BLaER1 (cell line): ENCODE results near the gene HECW1.

Experiments used
- H3K27ac ChIP-seq: shearing (Covaris generic); formaldehyde crosslinking; 2 replicates; pipeline ENCODE4 v1.8.1; 2022
- H3K27me3 ChIP-seq: shearing (Covaris generic); formaldehyde crosslinking; 2 replicates; pipeline ENCODE4 v1.8.1; 2022
- H3K36me3 ChIP-seq: shearing (Covaris generic); formaldehyde crosslinking; 2 replicates; pipeline ENCODE4 v1.8.1; 2022
- H3K4me1 ChIP-seq: shearing (Covaris generic); formaldehyde crosslinking; 2 replicates; pipeline ENCODE4 v1.8.1; 2022
- H3K4me2 ChIP-seq: shearing (Covaris generic); formaldehyde crosslinking; 2 replicates; pipeline ENCODE4 v1.8.1; 2022
- H3K4me3 ChIP-seq: shearing (Covaris generic); formaldehyde crosslinking; 2 replicates; pipeline ENCODE4 v1.8.1; 2022
- H3K9ac ChIP-seq: shearing (Covaris generic); formaldehyde crosslinking; 2 replicates; pipeline ENCODE4 v1.8.1; 2022
- H3K9me3 ChIP-seq: shearing (Covaris generic); formaldehyde crosslinking; 2 replicates; pipeline ENCODE4 v1.8.1; 2022
- H4K20me1 ChIP-seq: shearing (Covaris generic); formaldehyde crosslinking; 2 replicates; pipeline ENCODE4 v1.8.1; 2022
- Cebpa-rat ChIP-seq: shearing (Covaris generic); IDR thresholded peaks from 2 replicates; pipeline ENCODE4 v1.8.1; 2022

The HECW1 gene

DNA sequence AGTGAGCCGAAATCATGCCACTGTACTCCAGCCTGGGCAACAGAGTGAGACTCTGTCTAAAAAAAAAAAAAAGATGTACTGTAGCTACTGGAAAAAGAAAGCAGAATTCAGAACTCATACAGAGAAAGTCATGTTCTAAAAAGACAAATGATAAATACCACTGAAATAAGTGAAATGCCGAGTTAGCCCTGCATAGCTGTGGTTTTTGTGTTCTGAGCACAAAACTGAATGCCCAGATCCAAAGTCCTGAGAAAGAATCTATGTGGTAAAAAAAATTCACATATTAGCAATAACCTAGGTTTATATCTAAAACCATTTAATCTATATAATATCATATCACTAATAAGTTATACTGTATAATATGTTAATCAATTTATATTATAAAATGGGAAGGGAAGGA, 29.3 kb upstream of the HECW1 start:
- H3K4me2 ChIP-seq = no peak overlapping the region
- no peak overlapping the region for H3K9ac ChIP-seq
- peaks cover 6% of the 10 kb centered on the region; the same call in 1 of the 2 replicates for H3K9me3 ChIP-seq
- no peak overlapping the region for H3K27ac ChIP-seq
- H3K4me3 ChIP-seq = no peak overlapping the region
- no peaks in the 10 kb centered on the region for H3K4me1 ChIP-seq
- no peaks in the 10 kb centered on the region for H3K36me3 ChIP-seq
- no peak for TF ChIP-seq Cebpa-rat
- H4K20me1 ChIP-seq = no peaks in the 10 kb centered on the region
- H3K27me3 ChIP-seq = no peaks in the 10 kb centered on the region

DNA sequence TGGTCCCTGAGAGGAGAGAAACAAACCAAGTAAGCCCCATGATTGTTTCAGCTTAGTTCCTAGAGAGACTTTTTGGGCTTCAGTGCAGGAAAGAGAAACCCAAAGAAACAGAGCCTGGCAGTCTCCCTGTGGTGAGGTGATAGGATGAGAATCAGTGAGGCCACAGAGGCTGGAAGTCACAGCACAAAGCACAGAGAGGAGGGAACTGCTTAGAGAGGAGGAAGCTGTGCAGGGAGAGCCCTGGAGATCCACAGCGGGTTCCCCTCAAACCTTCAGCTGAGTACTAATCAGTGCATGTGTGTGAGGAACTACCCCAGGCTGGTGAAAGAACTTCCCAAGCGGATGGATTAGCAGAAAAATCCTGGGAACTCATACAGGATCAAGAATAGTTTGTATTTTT, 27.4 kb upstream of the HECW1 start:
- Histone ChIP-seq H3K36me3 (no peaks in the 10 kb centered on the region), H3K4me2 (no peak overlapping the region), H3K9ac (no peak overlapping the region), H4K20me1 (no peaks in the 10 kb centered on the region), H3K27me3 (no peaks in the 10 kb centered on the region), H3K27ac (no peak overlapping the region), H3K9me3 (no peaks in the 10 kb centered on the region), H3K4me3 (no peak overlapping the region), H3K4me1 (no peaks in the 10 kb centered on the region)
- TF ChIP-seq Cebpa-rat = no peak

DNA sequence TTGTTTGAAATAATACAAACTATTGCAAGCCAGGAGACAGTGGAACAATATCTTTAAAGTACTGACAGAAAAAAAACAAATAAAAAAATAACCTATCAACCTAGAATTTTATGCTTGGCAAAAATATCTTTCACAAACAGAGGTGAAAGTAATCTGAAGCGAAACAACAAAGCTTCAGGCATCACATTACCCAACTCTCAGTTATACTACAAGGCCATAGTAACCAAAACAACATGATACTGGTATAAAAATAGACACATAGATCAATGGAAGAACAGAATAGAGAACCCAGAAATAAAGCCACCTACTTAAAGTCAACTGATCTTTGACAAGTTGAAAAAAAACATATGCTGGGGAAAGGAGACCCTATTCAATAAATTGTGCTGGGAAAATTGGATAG, 26.5 kb upstream of the HECW1 start:
- H3K9me3 ChIP-seq = no peaks in the 10 kb centered on the region
- no peak for TF ChIP-seq Cebpa-rat
- H3K4me3 ChIP-seq = no peak overlapping the region
- H3K27ac ChIP-seq = no peak overlapping the region
- H3K9ac ChIP-seq = no peak overlapping the region
- H3K4me1 ChIP-seq = no peaks in the 10 kb centered on the region
- H3K36me3 ChIP-seq = no peaks in the 10 kb centered on the region
- H4K20me1 ChIP-seq = no peaks in the 10 kb centered on the region
- H3K4me2 ChIP-seq = no peak overlapping the region
- no peaks in the 10 kb centered on the region for H3K27me3 ChIP-seq

DNA sequence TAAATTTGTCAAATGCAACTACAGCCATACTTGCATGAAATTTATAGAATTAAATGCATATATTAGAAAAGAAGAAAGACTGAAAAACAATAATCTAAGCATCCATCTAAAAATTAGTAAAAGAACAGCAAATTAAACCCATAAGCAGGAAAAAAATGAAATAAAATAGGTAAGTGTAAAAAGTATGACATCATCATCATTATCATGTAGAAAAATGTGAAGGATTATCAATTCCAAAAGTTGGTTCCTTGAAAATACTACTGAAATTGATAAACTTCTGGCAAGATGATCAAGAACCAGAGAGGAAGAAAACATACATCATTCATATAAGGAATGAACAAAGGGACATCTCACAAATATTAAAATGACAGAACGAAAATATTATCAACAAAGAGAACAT, 19.6 kb upstream of the HECW1 start:
- Histone ChIP-seq H3K4me2 (no peak overlapping the region), H3K9ac (no peak overlapping the region), H3K36me3 (no peaks in the 10 kb centered on the region), H4K20me1 (no peaks in the 10 kb centered on the region), H3K9me3 (peaks cover 28% of the 10 kb centered on the region), H3K27me3 (no peaks in the 10 kb centered on the region), H3K4me3 (no peak overlapping the region), H3K4me1 (peaks cover 5% of the 10 kb centered on the region), H3K27ac (no peak overlapping the region)
- TF ChIP-seq Cebpa-rat = no peak

GRCh38 chr7:43096875-43097274, 15.6 kb upstream of the HECW1 start:
- Histone ChIP-seq H3K9me3 (peaks cover 33% of the 10 kb centered on the region), H3K4me2 (0 out of 2 replicates have a peak overlapping the region, but pooled peaks have one; percentile 20)

GRCh38 chr7:43099750-43100149, 12.7 kb upstream of the HECW1 start:
- Histone ChIP-seq H3K36me3 (no peaks in the 10 kb centered on the region), H3K27me3 (no peaks in the 10 kb centered on the region), H3K9me3 (peaks cover 33% of the 10 kb centered on the region), H3K4me3 (no peak overlapping the region), H3K4me1 (peaks cover 5% of the 10 kb centered on the region), H3K4me2 (no peak overlapping the region), H4K20me1 (no peaks in the 10 kb centered on the region), H3K9ac (no peak overlapping the region), H3K27ac (no peak overlapping the region)
- no peak for TF ChIP-seq Cebpa-rat

More at GRCh38 chr7:43096875-43097274, 15.6 kb upstream of the HECW1 start:
- no peak overlapping the region for H3K9ac ChIP-seq
- no peaks in the 10 kb centered on the region for H4K20me1 ChIP-seq
- no peaks in the 10 kb centered on the region for H3K36me3 ChIP-seq
- no peaks in the 10 kb centered on the region for H3K27me3 ChIP-seq
- no peak for TF ChIP-seq Cebpa-rat
- H3K27ac ChIP-seq = no peak overlapping the region
- 0 out of 2 replicates have a peak overlapping the region, but pooled peaks have one; percentile 23 for H3K4me3 ChIP-seq
- peaks cover 5% of the 10 kb centered on the region for H3K4me1 ChIP-seq

DNA sequence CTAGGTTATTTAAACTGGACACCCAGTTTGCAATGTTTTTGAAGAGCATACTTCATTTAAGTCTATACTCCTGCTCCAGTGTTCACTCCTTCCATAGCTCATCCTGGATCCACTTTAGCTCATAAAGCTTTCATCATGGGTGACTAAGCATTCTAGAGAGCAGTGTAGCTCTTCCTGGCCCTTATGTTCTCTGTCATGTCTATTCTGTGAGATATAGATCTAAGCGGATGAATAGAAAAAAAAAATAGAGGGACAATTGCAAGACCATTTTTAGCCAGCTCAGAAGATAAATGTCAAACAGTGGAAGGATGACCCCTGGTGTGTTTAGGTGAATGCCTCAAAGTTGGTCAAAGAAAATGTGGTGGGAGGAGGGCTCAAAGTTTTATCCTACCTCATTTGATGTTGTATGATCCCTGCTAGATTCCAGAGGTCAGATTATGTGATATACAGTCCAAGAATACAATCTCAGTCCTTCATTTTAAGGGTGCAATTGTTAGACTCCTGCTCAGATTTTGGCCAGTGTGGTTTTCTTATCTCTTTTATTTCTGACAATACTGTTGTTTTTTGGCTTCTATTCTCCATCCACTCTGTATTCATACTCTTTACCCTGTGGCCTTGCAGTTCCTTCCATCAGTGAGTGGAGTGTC, 7.5 kb upstream of the HECW1 start:
- no peaks in the 10 kb centered on the region for H4K20me1 ChIP-seq
- H3K4me1 ChIP-seq = peaks cover 19% of the 10 kb centered on the region
- H3K4me2 ChIP-seq = no peak overlapping the region
- H3K27ac ChIP-seq = no peak overlapping the region
- H3K9ac ChIP-seq = no peak overlapping the region
- TF ChIP-seq Cebpa-rat = no peak
- no peak overlapping the region for H3K4me3 ChIP-seq
- peaks cover 5% of the 10 kb centered on the region; the same call in 1 of the 2 replicates for H3K9me3 ChIP-seq
- H3K27me3 ChIP-seq = no peaks in the 10 kb centered on the region
- H3K36me3 ChIP-seq = no peaks in the 10 kb centered on the region

- Histone ChIP-seq H3K9ac (no peak overlapping the region), H4K20me1 (no peaks in the 10 kb centered on the region), H3K4me1 (peaks cover 26% of the 10 kb centered on the region), H3K27ac (no peak overlapping the region), H3K27me3 (no peaks in the 10 kb centered on the region), H3K9me3 (peaks cover 5% of the 10 kb centered on the region; the same call in 1 of the 2 replicates), H3K4me3 (no peak overlapping the region), H3K36me3 (no peaks in the 10 kb centered on the region), H3K4me2 (no peak overlapping the region)
- TF ChIP-seq Cebpa-rat = no peak
Observed at GRCh38 chr7:43105521-43106120, 6.8 kb upstream of the HECW1 start.

- peaks cover 5% of the 10 kb centered on the region; the same call in 1 of the 2 replicates for H3K9me3 ChIP-seq
- H3K4me2 ChIP-seq = no peak overlapping the region
- no peak overlapping the region for H3K9ac ChIP-seq
- no peak overlapping the region for H3K4me3 ChIP-seq
- peaks cover 41% of the 10 kb centered on the region for H3K4me1 ChIP-seq
- no peaks in the 10 kb centered on the region for H3K36me3 ChIP-seq
- H4K20me1 ChIP-seq = no peaks in the 10 kb centered on the region
- H3K27ac ChIP-seq = no peak overlapping the region
- no peak for TF ChIP-seq Cebpa-rat
- H3K27me3 ChIP-seq = no peaks in the 10 kb centered on the region
Observed at GRCh38 chr7:43108255-43109011, 4.0 kb upstream of the HECW1 start.
